ENCODE results near the gene ZFPM1.
"Not testable (repeated sequence)": the region's sequence is repeated elsewhere in the genome, so short reads cannot be mapped to it uniquely, and the experiment has no call there.

The ZFPM1 gene

GRCh38 chr16:88483392-88483641 is 30.2 kb downstream of the ZFPM1 start:
- no peak for DNase-seq

DNA sequence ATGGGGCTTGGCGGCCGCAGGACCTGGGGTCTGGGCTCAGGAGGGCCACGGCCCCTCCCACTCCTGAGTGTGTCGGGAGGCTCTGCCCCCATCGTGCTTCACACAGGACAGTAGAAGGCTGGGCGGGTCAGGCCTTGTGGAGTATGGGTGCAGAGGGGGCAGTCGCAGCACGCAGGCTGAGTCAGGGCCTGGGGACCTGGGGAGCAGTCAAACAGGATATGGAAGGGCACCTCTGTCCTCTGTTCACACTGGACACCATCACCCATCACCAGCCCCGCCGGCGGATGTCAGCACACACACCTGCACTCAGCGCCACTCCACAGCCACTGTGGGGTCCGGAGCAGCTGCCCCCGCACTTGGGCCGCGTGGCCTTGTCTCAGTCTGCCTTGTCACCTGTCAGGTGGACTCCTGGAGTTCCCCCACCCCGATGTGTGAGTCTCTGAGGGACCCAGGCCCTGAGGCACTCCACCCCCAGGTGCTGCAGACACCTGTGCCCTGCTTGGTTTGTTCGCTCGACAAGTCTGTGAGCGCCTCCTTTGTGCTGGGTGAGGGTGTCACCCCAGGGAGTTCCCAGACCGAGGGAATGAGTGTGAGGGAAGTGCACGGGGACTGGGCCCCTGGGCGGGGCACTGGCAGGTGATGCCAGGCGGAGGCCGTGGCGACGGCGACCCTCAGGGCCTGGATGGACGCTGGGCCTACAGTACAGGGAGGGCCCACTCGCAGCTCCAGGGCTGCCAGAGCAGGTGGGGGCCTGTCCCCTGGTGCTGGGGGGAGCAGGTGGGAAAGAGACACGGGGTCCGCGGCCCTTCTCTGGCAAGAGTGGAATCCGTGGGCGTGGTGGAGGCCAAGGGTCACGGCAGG is 31.7 kb downstream of the ZFPM1 start:
- DNase-seq, result no peak

- not testable (repeated sequence) for DNase-seq
Measured at GRCh38 chr16:88485366-88485741, 32.3 kb downstream of the ZFPM1 start.

- DNase-seq, result no peak
Measured at GRCh38 chr16:88486398-88487123, 33.5 kb downstream of the ZFPM1 start.

DNA sequence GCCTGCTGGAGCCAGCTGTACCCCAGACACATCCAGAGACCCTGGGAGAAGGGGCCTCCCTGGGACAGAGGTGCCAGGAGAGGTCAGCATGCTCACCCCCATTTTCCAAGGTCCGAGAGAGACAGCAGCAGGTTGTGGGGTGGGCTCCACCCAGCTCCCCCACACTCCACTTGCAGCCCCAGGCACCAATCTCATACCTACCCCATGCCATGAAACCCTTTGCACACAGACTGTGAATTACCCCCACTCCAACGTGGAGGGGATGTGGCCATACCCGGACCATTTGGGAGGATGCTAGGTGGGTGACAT is 34.0 kb downstream of the ZFPM1 start:
- no peak for DNase-seq

DNA sequence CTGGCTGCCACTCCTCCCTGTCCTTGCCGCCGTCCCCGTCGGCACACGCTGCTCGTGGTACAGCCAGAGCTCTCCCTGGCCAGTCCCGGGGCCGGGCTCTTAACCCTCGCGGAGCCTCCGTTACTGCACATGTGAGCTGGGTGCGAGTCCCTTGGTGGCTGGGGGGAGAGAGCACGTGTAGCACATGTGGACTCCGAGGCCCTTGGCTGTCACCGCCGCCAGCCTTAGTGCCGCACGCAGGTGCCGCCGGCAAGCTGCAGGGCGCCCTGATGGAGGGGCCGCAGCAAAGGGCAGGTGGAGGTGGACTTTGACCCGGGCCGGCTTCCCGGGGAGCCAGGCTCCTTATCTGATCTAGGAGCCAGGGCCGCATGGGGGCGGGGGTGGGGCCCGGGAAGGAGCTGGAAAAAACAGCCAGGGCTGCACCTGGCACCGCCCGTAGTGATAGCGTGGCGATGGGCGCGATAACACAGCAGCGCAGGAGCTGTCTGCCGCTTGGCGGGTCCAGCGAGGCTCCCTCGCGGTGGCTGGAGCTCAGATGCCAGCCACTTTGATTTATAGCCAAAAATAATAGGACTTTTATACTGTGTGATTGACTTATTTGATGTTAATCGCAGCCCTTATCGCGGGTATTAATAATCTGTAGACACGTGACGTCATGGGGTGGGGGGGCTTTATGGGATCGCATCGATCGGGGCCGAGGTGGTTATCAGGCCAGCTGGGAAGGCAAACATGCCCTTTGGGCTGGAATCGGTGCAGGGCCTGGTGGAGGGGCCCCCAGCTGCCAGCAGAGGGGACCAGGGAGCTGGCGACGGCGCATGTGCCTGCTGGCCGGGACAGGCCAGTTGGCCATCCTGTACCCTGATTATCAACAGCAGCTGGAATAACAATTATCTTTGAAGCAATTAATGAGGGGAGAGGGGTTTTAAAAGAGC is 35.1 kb downstream of the ZFPM1 start:
- DNase-seq, result no peak

GRCh38 chr16:88489163-88489741 is 36.2 kb downstream of the ZFPM1 start:
- no peak for DNase-seq

- no peak for DNase-seq
Measured at GRCh38 chr16:88491001-88491559, 38.0 kb downstream of the ZFPM1 start.

- no peak for DNase-seq
Measured at GRCh38 chr16:88491560-88492310, 38.7 kb downstream of the ZFPM1 start.

DNA sequence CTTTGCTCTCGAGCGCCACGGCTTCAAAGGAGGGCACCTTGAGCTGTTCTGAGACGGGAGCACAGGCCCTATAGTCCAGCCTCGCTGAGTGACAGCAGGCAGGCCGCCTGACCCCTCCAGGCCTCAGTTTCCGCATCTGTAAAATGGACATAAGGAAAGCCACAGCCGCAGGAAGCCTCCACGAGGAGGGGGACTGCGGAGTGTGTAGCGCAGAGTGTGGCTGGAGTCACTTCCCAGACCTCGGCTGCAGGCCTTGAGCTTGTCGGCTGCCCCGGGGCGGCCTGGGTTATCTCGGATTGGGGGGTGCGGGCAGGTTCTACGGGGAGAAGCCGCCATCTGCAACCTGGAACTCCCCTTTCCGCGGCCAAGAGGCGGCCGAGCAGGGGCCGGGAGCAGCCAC is 40.8 kb downstream of the ZFPM1 start:
- no peak for DNase-seq

DNA sequence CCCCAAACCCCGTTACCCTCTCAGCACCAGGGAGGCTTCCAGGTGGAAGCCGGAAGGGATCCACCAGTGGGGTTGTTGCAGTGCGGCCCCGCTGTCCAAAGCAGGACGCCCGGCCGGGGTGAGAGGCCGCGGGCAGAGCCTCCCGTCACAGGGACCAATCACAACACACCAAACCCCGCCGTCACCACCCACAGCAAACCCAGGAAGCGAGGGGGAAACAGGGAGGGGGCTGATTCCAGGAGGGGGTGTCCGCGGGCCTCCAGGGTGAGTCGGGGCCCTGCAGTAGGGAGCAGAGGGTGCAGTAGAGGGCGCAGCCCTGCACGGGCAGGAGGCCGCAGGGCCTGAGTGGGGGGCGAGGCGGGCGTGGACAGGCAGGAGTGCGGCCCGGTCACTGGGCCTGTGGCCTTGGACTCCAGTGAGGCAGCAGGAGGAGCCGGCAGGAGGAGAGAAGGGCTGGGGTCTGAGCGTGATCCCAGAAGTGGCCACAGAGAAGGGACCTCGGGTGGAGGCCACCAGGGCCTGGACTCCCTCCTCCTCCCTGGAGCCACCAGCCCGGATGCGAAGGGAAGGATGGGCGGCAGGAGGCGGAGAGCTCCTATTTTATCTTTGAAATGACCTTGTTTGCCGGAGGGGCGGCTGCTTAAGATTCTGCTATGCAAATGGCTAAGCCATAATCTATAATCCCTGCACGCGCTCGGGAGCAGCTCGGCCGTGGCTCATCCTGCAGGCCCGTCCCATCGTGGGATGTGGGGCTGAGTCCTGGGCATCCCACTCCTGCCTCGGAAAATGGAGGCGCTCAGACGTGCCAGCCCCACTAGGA is 41.5 kb downstream of the ZFPM1 start:
- no peak for DNase-seq

DNA sequence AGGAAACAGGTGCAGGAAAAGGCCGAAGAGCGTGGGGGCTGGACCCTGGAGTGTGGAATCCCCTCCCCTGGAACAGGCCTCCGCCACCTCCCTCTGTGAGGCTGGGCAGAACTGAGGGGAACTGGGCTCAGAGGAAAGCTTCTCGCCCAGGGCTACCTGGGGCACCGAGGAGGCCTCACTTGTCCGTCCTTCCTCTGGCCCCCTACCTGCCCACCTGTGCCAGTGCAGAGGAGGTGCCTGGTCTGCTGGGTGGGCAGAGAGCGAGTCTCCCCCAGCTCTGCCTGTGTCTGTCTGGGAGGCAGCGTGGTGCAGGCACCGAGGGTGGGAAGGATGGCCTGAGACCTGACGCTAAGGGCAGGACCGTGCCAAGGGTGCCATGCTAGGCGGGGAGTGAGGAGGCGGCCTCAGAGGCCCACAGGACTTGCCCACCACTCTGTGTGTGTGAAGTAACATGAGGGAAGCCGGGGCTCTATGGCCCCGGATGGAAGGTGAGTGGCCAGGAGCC is 42.2 kb downstream of the ZFPM1 start:
- DNase-seq, result no peak

GRCh38 chr16:88497561-88498462 is 44.7 kb downstream of the ZFPM1 start:
- no peak for DNase-seq

GRCh38 chr16:88498576-88499208 is 45.6 kb downstream of the ZFPM1 start:
- DNase-seq, result no peak

DNA sequence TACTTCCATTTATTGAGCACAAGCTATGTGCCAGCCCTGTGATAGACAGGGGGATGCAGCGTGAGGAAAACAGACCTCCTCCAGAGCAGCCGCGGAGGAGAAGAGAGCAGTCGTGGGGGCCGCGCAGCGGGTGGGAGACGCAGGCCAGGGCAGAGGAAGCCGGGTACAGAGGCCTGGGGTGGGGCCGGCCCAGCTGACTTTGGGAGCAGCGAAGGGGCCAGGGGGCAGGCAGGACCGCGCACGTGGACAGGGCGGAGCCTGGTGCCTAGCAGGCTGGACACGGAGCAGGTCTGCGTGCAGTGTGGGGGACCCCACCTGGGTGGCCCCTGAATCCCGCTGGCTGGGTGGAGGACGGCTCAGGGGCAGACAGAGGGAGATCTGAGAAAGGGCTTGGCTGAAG is 46.2 kb downstream of the ZFPM1 start:
- DNase-seq, result no peak

GRCh38 chr16:88499836-88500251 is 46.8 kb downstream of the ZFPM1 start:
- DNase-seq, result no peak

DNA sequence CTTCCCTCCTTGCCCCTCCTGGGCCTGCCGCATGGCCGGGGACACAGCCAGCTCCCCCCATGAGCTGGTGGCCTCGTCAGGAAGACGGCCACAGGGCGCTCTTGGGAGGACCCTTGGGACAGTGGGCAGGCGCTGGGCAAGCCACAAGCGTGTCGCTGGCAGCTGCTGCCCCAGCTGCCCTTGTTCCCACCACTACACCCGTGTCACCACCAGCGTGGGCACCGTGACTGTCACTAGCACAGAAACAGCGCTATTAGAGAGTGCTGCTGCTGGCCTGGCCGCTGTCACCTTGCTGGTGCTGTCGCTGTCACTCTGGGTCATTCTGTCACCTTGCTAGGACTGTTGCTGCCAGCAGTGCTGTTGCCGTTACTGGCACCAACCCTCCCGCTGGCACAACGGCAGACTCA is 47.2 kb downstream of the ZFPM1 start:
- DNase-seq, result no peak

GRCh38 chr16:88502371-88502770 is 49.3 kb downstream of the ZFPM1 start:
- no peak for DNase-seq

DNA sequence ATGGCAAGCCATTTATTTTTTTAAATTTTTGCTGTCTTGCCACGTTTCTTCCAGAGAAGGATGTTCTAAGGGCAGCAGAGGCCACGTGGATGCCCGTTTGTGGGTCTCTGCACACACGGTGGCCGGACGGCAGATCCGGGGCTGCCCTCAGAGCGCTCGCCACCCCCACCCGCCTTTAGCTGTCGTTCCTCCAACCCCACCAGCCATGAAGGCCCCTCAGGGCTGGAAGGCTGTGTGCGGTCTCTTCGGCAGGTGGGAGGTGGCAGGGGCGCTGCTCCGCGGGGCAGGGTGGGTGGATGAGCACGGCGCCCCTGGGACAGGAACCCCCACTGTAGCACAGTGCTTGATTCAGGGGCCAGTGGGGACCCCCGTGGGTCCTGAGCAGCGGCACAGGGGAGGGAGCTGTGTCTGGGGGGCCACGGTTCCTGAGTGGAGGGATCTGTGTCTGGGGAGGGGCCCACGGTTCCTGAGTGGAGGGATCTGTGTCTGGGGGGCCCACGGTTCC is 49.7 kb downstream of the ZFPM1 start:
- DNase-seq, result no peak

Data from NCI-H2171 (cell line).